AG10803 (cell line): ENCODE data around the gene TCFL5.
A peak's percentile ranks its signal among the peaks of the same experiment; 100 is the strongest.

Experiments
- DNase-seq: peaks from one replicate; pipeline ENCODE4 v3.0.0; 2010; ENCODE audit warnings: low read depth
- H3K4me3 ChIP-seq: 2 replicates; pipeline ENCODE4 v1.5.1; 2011; ENCODE audit warnings: mild to moderate bottlenecking, low read length, control low read depth
- TF ChIP-seq, protein P1 (sequence below): conservative IDR thresholded peaks from 2 replicates; pipeline ENCODE4 v1.5.1; 2011; ENCODE audit warnings: mild to moderate bottlenecking, low read length, control low read depth, inconsistent platforms

TCFL5 gene

DNA sequence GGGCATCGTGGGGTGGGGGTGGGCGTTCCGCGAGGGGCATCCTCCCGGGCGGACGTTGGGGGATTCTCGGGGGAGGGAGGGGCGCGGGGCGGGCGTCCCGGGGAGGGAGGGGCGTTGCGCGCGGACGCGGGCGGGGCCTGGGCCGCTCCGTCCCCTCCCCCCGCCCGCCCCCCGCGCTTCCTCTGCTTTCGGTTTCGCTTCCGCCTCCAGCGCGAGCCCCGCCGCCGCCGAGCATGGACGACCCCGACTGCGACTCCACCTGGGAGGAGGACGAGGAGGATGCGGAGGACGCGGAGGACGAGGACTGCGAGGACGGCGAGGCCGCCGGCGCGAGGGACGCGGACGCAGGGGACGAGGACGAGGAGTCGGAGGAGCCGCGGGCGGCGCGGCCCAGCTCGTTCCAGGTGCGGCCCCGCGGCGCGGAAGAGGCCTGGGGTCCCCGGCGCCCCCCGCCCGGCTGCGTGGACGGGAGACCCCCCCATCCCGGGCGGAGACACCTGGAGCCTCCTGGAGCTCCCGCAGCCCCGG is 56.9 kb downstream of the TCFL5 start, which contains the start of gene OGFR:
OGFR (plus strand) TSS at position 209 of the 528 bp plus-strand sequence; CDS start at position 234, 25 bp downstream.
- peak; percentile 41 for DNase-seq
- peak within 1 kb of the TSS; percentile 80 for H3K4me3 ChIP-seq

GRCh38 chr20:62804021-62804626 is 57.5 kb downstream of the TCFL5 start:
- H3K4me3 ChIP-seq = peak overlapping the region; percentile 80
- TF ChIP-seq, protein P1, sequence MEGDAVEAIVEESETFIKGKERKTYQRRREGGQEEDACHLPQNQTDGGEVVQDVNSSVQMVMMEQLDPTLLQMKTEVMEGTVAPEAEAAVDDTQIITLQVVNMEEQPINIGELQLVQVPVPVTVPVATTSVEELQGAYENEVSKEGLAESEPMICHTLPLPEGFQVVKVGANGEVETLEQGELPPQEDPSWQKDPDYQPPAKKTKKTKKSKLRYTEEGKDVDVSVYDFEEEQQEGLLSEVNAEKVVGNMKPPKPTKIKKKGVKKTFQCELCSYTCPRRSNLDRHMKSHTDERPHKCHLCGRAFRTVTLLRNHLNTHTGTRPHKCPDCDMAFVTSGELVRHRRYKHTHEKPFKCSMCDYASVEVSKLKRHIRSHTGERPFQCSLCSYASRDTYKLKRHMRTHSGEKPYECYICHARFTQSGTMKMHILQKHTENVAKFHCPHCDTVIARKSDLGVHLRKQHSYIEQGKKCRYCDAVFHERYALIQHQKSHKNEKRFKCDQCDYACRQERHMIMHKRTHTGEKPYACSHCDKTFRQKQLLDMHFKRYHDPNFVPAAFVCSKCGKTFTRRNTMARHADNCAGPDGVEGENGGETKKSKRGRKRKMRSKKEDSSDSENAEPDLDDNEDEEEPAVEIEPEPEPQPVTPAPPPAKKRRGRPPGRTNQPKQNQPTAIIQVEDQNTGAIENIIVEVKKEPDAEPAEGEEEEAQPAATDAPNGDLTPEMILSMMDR = peak; percentile 10; the same call in 1 of the 2 replicates
- no peak for DNase-seq

More for the DNA sequence above, 56.9 kb downstream of the TCFL5 start, which contains the start of gene OGFR:
- TF ChIP-seq, protein P1 = no peak

DNA sequence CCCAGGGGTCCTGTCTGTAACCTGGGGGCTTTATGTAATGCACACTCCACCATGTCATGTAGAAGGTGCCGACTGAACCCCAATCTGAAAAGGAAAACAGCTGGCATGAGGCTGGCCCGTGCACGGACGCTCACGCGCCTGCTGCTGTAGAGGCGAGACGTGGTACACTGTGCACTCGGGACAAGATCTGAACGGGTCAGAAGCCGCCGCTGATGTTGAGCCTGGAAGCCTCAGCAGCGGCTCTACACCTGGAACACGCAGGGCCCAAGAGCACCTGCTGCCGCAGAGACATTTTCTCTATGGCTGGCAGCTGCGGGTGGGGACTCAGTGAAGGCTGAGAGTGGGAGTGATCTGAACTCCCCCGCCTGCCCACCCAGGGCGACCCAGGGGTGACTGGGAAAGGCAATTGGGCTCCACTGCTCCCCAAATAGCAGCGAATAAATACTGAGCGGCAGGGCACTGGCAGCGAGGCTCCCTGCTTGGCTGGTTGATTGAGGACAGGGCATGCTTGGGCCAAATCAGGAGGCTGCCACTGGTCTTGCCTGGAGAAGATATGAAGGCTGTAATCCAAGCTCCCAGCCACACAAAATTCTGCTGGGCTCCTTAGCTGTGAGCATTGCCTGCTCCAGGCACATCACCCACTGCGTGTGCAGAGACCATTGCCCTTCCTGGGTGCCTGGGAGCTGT is 59.5 kb downstream of the TCFL5 start:
- TF ChIP-seq, protein P1 = no peak
- no peak for DNase-seq
- H3K4me3 ChIP-seq = no peak overlapping the region

DNA sequence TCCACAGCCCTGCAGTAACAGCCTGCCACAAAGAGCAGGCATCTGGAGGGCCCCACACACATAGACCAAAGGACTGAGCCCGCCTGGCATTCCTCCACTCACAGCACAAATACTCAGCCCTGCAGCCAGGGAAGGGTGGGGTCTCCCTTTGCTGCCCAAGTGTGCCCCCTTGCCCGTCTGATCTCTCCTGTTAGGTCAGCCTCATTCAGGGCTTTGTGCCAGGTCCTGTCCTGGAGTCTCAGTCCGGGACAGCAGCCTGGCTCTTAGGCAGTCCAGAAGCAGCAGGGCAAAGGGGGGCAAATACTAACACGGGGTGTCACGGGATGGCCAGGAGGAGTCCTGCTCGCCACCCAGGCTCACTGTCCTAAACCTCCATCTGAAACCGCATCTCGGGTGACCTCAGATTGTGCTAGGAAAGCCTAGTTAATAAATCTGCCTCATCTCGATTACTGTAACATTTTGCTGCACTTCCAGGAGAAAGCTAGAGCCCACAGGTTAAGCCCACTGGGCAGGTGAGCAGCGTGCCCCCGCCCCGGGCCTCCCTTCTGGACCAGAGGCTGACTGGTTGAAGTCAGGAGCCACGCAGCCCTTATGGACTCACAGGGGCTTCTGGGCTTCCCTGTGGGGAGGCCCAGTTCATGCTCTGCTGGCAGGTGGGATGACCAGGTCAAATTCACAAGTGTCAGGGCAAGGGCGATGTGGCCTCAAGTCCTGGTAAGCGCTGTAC is 60.2 kb downstream of the TCFL5 start:
- TF ChIP-seq, protein P1 = no peak
- DNase-seq = no peak
- H3K4me3 ChIP-seq = no peak overlapping the region

DNA sequence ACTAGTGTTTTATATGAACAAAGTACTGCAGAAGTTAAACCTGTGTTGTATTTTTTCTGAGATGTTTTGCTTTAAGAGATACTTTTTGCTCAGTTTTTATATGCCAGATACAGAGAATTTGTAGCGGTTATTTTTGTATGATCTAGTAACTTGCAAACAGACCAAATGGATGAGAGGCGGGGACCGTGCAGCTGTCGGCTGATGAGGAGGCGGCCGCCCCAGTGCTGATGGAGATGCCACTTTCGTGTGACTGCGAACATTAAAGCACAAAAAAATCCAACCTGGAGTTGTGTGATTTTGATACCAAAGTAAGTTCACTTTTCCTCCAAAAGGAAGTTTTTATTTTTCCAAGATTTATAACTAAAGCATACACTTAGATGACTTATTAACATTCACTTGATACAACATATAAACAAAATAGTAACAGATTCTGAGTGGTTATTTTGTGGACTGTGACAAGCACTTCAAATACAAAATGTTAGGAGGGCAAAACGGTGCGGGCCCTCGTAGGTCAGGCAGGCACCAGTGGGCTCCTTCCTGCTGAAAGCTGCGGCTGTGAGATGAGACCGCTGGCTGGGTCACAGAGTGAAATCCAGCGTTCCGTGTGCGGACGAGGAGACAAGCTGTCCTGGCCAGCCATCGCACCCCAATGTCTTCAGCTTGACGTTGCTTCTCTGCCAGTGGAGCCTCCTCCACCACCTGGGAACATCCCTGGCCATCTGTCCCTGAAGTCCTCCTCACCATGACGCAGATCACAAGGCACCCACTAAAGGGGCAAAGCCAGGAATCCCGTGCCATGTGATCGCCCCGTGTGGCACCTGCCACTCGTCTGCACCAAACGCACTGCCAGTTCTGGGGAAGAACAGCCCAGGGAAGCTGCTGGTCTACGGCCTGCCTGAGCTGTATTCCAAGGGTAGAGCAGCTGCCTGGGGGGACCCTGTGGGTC is 61.0 kb downstream of the TCFL5 start:
- no peak for DNase-seq
- H3K4me3 ChIP-seq = no peak overlapping the region
- TF ChIP-seq, protein P1 = no peak

GRCh38 chr20:62799873-62800272 is 61.7 kb downstream of the TCFL5 start:
- TF ChIP-seq, protein P1 = no peak
- H3K4me3 ChIP-seq = no peak overlapping the region
- no peak for DNase-seq
